Activated naive CD4-positive, alpha-beta T cell treated with anti-CD3 and anti-CD28 coated beads, Interleukin-2, amount 10 ng/mL, durations not matched to agents 7 days and 5 days (primary cell): ENCODE data around the gene ZFP92.
A peak's percentile ranks its signal among the peaks of the same experiment; 100 is the strongest.

Experiments
- CTCF ChIA-PET: fragments of 350-600 bp; sonication (Branson Sonifier 250); formaldehyde crosslinking; loops from one replicate; lab custom pipeline; 2021; ENCODE audit warnings: antibody characterized with exemption; lab: Charles Lee
- DNase-seq: peaks from one replicate; pipeline ENCODE4 v3.0.0-alpha.2; 2020
- H3K27ac Mint-ChIP-seq: one replicate; pipeline ENCODE4 v1.8.0; 2021; ENCODE audit warnings: mild to moderate bottlenecking, moderate library complexity, mixed read lengths
- H3K27me3 Mint-ChIP-seq: one replicate; pipeline ENCODE4 v1.8.0; 2021; ENCODE audit warnings: mild to moderate bottlenecking, mixed read lengths
- H3K36me3 Mint-ChIP-seq: one replicate; pipeline ENCODE4 v1.8.0; 2021; ENCODE audit warnings: mixed read lengths
- H3K4me1 Mint-ChIP-seq: one replicate; pipeline ENCODE4 v1.8.0; 2021; ENCODE audit warnings: mixed read lengths
- H3K4me3 Mint-ChIP-seq: one replicate; pipeline ENCODE4 v1.8.0; 2021; ENCODE audit warnings: mild to moderate bottlenecking, moderate library complexity, mixed read lengths
- H3K9me3 Mint-ChIP-seq: one replicate; pipeline ENCODE4 v1.8.0; 2021; ENCODE audit warnings: mixed read lengths

Gene ZFP92, protein sequence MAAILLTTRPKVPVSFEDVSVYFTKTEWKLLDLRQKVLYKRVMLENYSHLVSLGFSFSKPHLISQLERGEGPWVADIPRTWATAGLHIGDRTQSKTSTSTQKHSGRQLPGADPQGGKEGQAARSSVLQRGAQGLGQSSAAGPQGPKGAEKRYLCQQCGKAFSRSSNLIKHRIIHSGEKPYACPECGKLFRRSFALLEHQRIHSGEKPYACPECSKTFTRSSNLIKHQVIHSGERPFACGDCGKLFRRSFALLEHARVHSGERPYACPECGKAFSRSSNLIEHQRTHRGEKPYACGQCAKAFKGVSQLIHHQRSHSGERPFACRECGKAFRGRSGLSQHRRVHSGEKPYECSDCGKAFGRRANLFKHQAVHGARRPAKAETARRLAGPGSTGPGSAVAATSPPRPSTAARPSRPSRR

DNA sequence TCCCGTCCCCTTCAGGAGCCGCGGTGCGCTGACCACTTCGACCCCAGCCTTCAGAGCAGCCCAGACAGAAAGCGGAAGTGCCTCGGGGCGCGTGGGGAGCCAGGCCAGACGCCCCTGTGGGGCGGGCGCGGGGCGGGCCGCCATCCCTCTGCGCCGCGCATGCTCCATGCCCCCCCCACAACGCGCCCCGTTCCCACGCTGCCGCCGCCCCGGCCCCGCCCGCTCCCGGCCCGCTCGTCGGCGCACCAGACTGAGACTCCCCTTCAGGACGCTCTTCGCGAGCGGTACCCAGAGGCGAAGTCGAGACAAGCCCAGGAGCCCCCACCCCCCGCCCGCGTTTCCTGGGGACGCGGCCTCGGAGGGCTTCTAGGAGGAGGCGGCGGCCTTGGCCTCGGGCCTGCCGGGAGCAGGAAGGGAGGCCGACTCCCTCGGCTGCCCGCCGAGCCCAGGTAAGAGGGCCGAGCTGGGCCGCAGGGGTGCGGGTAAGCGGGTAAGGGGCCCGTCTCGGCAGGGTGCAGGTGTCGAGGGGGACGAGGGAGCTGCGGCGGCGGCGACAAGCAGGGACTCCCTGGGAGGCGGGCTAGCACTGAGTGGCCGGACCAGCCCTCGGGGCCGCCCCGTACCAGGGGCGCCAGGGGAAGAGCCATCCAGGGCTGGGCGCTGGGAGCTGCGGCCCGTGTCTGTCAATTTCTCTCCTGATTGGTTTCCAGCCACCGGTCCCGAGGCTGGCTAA lies at the start of gene ZFP92:
TSS of gene ZFP92 (plus strand) at position 218 of the 733 bp plus-strand sequence. CDS start 6,851 bp downstream, outside the sequence.
- DNase-seq, result peak; percentile 57
- Mint-ChIP-seq H3K27me3 (peaks cover 23% of the 10 kb centered on the region), H3K4me1 (peaks cover 11% of the 10 kb centered on the region), H3K27ac (no peak within 1 kb of the TSS), H3K4me3 (peak within 1 kb of the TSS; percentile 62), H3K36me3 (no peaks in the 10 kb centered on the region), H3K9me3 (no peaks in the 10 kb centered on the region)
- CTCF ChIA-PET, result no interaction called here

DNA sequence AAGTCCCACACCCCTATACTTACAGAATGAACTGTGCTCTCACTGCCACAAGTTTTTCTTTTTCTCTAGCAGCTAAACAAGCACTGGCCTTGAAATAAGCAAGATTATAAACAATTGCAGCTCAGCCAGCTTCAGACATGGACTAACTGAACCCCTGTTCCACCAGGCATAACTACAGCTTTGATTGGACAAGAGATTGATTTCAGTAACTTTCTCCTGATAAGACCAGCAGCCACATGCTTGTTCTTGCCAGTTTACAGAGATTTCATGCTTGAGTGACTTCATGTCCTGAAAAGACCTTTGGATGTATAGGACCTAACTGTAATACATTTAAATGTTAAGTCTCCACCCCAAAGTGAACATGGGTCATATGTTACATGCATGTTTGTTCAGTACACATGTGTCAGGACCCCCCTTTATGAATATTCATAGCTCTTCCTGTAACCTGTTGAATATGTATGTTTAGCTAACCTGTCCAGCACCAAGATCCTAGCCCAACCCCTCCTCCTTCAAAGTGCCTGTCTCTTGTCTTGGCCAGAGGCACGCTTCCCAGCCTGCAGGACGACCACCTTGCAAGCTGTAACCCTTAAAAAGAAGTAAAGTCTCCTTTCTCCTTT lies 49.4 kb upstream of the ZFP92 start:
- CTCF ChIA-PET, result no interaction called here
- Mint-ChIP-seq H3K4me1 (peaks cover 4% of the 10 kb centered on the region), H3K27ac (no peak overlapping the region), H3K36me3 (peaks cover 17% of the 10 kb centered on the region), H3K4me3 (no peak overlapping the region), H3K27me3 (no peaks in the 10 kb centered on the region), H3K9me3 (peaks cover 8% of the 10 kb centered on the region)
- no peak for DNase-seq

DNA sequence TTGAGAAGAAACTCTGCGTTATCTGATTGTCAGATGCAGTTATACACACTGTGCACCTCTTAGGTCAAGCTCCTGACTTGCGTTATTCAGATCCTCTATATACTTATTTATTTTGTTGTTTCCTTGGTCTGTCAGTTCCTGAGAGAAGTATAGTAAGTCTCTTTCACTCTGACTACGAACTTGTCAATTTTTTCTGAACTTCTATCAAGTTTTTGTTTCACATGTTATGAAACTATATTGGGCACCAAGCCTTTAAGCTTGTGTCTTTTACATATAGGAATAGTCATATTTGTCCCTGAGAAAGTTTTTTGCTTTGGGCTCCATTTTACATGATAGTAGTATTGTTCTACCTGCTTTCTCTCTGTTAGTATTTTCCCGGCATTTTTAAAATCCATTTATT lies 45.6 kb upstream of the ZFP92 start:
- Mint-ChIP-seq H3K27me3 (no peaks in the 10 kb centered on the region), H3K4me1 (peaks cover 6% of the 10 kb centered on the region), H3K27ac (no peak overlapping the region), H3K36me3 (peaks cover 2% of the 10 kb centered on the region), H3K4me3 (no peak overlapping the region), H3K9me3 (no peaks in the 10 kb centered on the region)
- no peak for DNase-seq
- CTCF ChIA-PET, result no interaction called here

DNA sequence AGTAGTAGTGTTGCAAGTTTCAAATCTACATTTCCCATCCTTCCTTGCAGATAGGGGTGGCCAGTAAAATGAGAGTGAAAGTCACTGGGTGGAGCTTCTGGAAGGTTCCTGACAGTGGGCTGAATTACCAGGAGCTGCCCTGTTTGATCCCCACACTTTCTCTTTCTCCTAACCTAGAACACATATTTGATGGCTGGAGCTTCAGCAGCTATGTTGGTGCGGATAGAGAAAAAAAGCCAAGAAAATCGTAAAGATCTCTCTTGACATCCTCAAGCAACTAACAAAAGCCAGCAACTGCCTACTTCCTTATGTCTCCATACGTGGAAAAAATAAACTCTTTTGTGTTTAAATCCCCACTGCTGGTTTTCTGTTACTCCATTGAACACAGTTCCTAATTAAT lies 45.2 kb upstream of the ZFP92 start:
- H3K27ac Mint-ChIP-seq, result no peak overlapping the region
- no peak overlapping the region for H3K4me3 Mint-ChIP-seq
- H3K36me3 Mint-ChIP-seq, result peaks cover 2% of the 10 kb centered on the region
- H3K27me3 Mint-ChIP-seq, result no peaks in the 10 kb centered on the region
- no peaks in the 10 kb centered on the region for H3K9me3 Mint-ChIP-seq
- no peak for DNase-seq
- H3K4me1 Mint-ChIP-seq, result peaks cover 7% of the 10 kb centered on the region
- CTCF ChIA-PET, result no interaction called here

DNA sequence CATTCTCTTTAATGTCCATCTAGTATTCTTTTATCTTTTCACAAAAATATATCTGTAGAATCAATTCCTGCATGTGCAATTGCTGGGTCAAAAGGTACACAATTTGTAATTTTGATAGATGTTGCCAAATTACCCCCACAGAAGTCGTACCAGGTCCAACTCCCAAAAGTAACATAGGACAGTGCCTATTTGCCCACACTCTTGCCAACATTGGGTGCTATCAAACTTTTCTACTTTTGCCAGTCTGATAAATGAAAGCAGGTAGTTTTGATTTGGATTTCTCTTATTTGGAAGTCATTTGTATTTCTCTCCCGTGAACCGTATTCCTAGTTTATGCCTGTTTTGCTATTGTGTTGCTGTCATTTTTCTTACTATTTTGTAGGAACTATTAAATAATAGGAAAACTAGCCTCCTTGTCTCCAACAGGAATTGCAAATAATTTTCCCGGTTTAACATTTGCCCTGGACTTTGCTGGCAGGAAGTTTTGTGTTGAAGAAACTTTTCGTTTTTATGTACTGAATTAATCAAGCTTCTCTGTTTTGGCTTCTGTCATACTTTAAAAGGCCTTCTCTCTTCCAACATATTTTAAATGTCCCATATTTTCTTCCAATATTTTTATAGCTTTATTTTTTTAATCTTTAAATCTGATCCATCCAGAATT lies 44.3 kb upstream of the ZFP92 start:
- H3K36me3 Mint-ChIP-seq, result peaks cover 2% of the 10 kb centered on the region
- peaks cover 7% of the 10 kb centered on the region for H3K4me1 Mint-ChIP-seq
- CTCF ChIA-PET, result no interaction called here
- no peak for DNase-seq
- no peaks in the 10 kb centered on the region for H3K27me3 Mint-ChIP-seq
- no peaks in the 10 kb centered on the region for H3K9me3 Mint-ChIP-seq
- no peak overlapping the region for H3K4me3 Mint-ChIP-seq
- H3K27ac Mint-ChIP-seq, result no peak overlapping the region

DNA sequence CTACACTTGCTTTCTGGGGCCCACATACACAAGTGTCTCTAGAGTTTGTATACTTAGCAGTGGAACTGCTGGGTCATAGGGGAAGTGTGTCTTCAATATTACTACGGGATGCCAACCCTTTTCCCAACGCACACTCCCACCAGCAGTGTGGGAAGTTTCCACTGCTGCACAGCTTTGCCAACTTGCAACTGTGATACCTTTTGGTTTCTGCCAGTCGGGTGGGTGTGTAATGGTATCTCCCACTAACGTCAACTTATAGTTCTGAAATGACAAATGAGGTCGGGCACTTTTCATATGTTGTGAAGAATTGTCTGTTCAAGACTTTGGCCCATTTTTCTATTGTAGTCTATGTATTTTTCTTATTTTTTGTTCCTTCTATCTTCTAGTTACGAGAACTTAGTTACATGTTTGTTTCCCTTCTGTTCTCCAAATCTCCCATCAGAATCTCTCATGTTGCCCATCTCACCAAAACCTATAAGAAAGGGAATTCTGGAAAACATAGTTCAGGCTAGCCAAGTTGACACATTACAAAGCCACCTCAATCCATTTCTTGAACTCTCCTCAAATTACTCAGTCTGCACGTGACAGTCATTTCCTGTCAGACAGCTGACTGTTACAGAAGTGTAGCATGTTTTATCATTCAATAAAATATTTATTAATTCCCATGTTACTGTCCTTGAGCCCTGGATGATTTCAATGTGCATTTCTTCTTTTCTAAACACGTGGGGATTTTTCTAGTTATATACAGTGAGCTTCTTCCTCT lies 40.8 kb upstream of the ZFP92 start:
- H3K4me1 Mint-ChIP-seq, result peaks cover 7% of the 10 kb centered on the region
- peaks cover 3% of the 10 kb centered on the region for H3K27me3 Mint-ChIP-seq
- CTCF ChIA-PET, result no interaction called here
- H3K9me3 Mint-ChIP-seq, result no peaks in the 10 kb centered on the region
- no peak overlapping the region for H3K4me3 Mint-ChIP-seq
- no peak overlapping the region for H3K27ac Mint-ChIP-seq
- no peak for DNase-seq
- peaks cover 2% of the 10 kb centered on the region for H3K36me3 Mint-ChIP-seq

DNA sequence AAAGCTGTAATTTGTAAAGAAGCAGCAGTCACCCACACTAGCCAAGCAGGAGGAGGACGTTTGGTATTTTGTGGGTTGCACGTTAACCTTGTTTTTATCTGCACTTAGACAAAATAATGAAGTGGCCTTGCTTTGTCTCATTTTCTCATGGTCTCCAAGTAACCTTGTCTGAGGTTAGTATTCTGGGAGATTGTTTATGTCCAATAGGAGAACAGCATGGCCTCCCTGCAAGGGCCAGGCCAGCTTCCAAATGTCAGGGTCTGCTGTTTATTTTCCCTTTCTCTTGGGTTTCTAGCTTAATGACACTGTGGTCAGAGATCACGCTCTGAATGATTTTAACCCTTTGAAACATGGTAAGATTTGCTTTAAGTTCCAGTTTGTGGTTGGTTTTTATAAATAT lies 40.0 kb upstream of the ZFP92 start:
- Mint-ChIP-seq H3K4me3 (no peak overlapping the region), H3K27me3 (peaks cover 3% of the 10 kb centered on the region), H3K27ac (no peak overlapping the region), H3K9me3 (no peaks in the 10 kb centered on the region), H3K36me3 (no peaks in the 10 kb centered on the region), H3K4me1 (peaks cover 3% of the 10 kb centered on the region)
- DNase-seq, result no peak
- CTCF ChIA-PET, result no interaction called here

DNA sequence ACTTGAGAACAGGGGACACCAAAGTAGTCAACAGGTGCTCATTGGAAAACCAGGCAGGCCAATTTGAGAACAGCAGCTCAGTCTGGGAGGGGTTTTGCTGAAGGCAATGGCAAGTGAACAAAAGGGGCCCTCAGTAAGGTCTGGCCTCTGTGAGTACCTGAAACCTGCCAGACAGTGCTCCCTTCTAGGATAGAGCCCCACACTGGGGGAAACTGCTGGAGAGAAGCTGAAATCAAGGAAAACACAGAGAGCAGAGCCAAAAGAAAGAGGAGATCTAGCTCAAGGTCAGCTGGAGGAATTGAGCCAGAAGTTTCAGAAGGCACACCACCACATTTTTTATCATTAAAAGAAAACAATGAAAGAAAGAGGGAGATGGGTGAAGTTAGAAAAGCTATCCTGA lies 38.3 kb upstream of the ZFP92 start:
- Mint-ChIP-seq H3K4me1 (peaks cover 3% of the 10 kb centered on the region), H3K4me3 (no peak overlapping the region), H3K27me3 (peaks cover 3% of the 10 kb centered on the region), H3K27ac (no peak overlapping the region), H3K9me3 (no peaks in the 10 kb centered on the region), H3K36me3 (no peaks in the 10 kb centered on the region)
- DNase-seq, result no peak
- CTCF ChIA-PET, result no interaction called here

DNA sequence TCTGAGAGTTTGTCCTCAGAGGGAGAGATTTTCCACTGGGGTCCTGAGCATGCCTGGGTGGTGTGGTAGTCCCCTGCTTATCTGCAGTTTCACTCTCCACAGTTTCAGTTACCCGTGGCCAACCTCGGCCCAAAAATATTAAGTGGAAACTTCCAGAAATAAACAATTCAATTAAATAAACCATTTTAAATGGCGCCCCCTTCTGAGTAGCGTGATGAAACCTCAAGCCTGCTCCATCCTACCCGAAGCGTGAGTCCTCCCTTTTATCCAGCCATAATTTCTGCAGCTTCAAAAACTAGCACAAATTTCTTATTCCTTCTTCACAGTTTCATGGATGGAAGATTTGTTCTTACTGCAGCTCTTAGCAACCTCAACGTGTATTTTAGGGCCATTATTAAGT lies 36.8 kb upstream of the ZFP92 start:
- peaks cover 3% of the 10 kb centered on the region for H3K27me3 Mint-ChIP-seq
- no peaks in the 10 kb centered on the region for H3K9me3 Mint-ChIP-seq
- no peak overlapping the region for H3K27ac Mint-ChIP-seq
- DNase-seq, result no peak
- no peak overlapping the region for H3K4me3 Mint-ChIP-seq
- CTCF ChIA-PET, result no interaction called here
- H3K36me3 Mint-ChIP-seq, result no peaks in the 10 kb centered on the region
- H3K4me1 Mint-ChIP-seq, result peaks cover 3% of the 10 kb centered on the region

DNA sequence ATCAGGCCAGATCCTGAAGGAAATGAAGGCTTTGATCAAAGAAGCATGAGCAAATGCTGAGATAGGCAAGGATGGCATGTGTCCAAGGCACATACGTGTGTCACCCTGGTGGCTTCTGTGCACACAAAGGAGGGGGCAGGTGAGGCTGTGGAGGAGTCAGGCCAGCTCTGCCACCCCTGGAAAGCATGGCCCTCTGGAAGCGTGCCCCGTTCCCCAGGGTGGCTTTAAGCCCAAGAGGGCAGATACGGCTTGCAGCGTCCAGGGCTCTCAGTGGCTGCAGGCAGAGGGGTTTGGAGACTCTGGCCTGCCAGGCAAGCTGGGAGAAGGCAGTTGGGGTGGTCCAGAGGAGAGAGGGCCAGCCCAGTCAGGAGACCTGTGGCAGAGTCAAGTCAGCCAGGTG lies 35.7 kb upstream of the ZFP92 start:
- Mint-ChIP-seq H3K27ac (no peak overlapping the region), H3K4me3 (no peak overlapping the region), H3K4me1 (peaks cover 1% of the 10 kb centered on the region), H3K27me3 (peaks cover 3% of the 10 kb centered on the region), H3K9me3 (no peaks in the 10 kb centered on the region), H3K36me3 (no peaks in the 10 kb centered on the region)
- CTCF ChIA-PET, result no interaction called here
- DNase-seq, result no peak

DNA sequence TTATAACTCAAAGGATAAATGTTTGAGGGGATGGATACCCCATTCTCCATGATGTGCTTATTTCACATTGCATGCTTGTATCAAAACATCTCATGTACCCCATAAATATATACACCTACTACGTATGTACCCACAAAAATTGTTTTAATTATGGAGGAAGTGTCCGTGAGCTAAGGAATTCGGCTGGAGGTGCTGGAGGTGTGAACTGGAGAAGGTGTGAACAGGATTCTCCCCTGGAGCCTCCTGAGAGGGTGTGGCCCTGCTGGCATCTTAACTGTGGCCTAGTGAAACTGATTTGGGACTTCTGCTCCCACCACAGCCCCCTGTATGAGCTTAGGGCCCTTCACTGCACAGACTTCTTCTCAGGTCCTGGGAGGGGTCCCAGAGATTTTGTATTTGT lies 33.5 kb upstream of the ZFP92 start:
- Mint-ChIP-seq H3K4me3 (no peak overlapping the region), H3K9me3 (no peaks in the 10 kb centered on the region), H3K27ac (no peak overlapping the region), H3K36me3 (no peaks in the 10 kb centered on the region), H3K4me1 (no peaks in the 10 kb centered on the region), H3K27me3 (peaks cover 3% of the 10 kb centered on the region)
- no peak for DNase-seq
- CTCF ChIA-PET, result no interaction called here

DNA sequence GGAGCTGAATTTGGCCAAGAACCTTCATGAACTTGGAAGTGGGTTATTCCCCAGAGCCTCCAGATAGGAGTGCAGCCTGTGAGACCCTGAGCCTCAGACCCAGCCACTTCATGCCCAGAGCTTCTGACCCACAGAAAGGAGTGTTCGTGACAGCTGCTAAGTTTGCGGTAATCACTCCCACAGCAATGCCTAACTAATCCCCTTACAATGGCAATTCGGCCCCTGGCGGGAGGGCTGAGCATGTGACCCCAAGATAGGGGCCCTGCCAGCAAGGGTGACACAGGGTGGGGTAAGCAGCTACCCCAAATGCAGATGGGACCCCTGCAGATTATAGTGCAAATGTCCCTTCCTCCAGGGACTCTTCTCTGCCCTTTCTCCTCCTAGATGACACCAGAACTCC lies 32.7 kb upstream of the ZFP92 start:
- Mint-ChIP-seq H3K36me3 (no peaks in the 10 kb centered on the region), H3K27ac (no peak overlapping the region), H3K4me3 (no peak overlapping the region), H3K27me3 (no peaks in the 10 kb centered on the region), H3K4me1 (no peaks in the 10 kb centered on the region), H3K9me3 (no peaks in the 10 kb centered on the region)
- no peak for DNase-seq
- CTCF ChIA-PET, result no interaction called here

DNA sequence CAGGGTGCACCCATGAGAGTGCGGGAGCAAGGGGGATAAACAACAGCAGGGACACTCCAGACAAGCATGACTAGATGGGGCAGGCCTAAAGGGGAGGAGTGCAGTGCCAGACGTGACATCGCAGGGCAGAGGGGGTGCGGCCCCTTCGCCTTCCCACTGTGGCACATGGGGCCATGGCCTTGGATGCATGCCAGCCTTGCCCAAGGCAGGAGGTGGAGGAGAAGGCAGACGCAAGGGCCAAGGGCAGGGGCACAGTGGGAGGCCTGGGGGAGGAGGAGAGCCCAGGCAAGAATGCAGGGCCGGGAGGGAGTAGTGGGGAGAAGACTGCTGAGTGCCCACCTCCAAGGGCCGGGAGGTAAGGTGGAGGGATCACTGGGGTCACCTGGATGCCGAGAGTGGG lies 31.8 kb upstream of the ZFP92 start:
- no peaks in the 10 kb centered on the region for H3K27me3 Mint-ChIP-seq
- H3K27ac Mint-ChIP-seq, result no peak overlapping the region
- CTCF ChIA-PET, result no interaction called here
- DNase-seq, result no peak
- H3K9me3 Mint-ChIP-seq, result no peaks in the 10 kb centered on the region
- no peaks in the 10 kb centered on the region for H3K36me3 Mint-ChIP-seq
- no peaks in the 10 kb centered on the region for H3K4me1 Mint-ChIP-seq
- H3K4me3 Mint-ChIP-seq, result no peak overlapping the region
